ENCODE results near the gene LGI4. TPM values are rescaled to one million over a fixed set of nuclear protein-coding genes. Genes with fewer than 3 reads are reported as not detected.

Gene LGI4
- total RNA-seq, 1 experiment from 2014 or later, result not detected

DNA sequence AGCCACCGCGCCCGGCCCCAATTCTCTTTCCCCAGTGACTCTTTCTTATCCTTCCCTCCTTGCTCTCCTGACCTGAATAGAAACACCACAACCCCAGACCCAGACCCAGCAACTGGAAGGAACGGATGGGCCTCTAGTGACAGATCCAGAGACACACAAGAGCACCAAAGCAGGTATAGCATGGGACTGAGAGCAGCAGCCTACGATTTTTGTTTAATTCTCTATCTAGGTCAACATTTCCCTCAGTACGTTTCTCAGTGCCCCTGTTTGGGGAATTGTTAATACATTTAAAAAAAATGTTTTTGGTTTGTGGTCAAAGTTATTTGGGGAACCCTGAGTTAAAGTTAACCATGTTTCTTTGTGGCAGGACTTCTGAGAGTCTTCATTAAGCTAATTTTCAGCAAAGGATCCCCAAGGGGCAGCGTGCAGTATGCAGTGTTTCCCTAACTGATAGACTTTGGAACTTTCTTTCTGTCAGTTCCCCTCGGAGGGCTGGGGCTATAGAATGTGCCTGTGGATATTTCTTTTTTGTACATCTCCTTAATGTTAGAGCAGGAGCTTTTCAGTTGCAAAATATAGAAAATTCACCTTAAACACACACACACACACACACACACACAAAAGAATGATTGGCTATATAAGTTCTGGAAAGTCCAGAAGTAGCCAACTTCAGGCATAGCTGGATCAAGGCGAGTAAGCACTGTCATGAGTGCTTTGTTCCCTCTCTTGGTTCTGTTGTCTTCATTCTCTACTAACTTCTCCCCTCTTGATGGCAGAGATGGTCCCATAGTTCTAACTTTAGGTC, 26.0 kb upstream of the LGI4 start:
- Histone ChIP-seq H3K27ac (ENCODE audit: low read depth, low read length, poor library complexity, severe bottlenecking) (no peak overlapping the region), H3K9me3 (ENCODE audit: low read depth, low read length, poor library complexity, severe bottlenecking) (peaks cover 4% of the 10 kb centered on the region), H3K4me1 (ENCODE audit: insufficient read depth, low read length, poor library complexity, severe bottlenecking) (no peaks in the 10 kb centered on the region), H3K36me3 (ENCODE audit: insufficient read depth, low read length, poor library complexity, severe bottlenecking) (no peaks in the 10 kb centered on the region), H3K4me3 (ENCODE audit: low read depth, low read length, poor library complexity, severe bottlenecking) (no peak overlapping the region), H3K27me3 (replicated peaks; ENCODE audit: insufficient read depth, low read depth, low read length, poor library complexity) (no peaks in the 10 kb centered on the region)
- DNase-seq (ENCODE audit: low spot score), result no peak
- POLR2A ChIA-PET (ENCODE audit: low non-redundant PET), result interaction anchor here (0.6 kb wide), 1 partner anchor 10 kb away, joined by 3 read pairs; no protein-coding TSS in a partner anchor
- no TSS peak for BruUV-seq (replicated peaks)
- intact Hi-C loops (cut with micrococcal nuclease; ENCODE audit: unreplicated experiment), result no loop called here
- TF ChIP-seq, protein P1, sequence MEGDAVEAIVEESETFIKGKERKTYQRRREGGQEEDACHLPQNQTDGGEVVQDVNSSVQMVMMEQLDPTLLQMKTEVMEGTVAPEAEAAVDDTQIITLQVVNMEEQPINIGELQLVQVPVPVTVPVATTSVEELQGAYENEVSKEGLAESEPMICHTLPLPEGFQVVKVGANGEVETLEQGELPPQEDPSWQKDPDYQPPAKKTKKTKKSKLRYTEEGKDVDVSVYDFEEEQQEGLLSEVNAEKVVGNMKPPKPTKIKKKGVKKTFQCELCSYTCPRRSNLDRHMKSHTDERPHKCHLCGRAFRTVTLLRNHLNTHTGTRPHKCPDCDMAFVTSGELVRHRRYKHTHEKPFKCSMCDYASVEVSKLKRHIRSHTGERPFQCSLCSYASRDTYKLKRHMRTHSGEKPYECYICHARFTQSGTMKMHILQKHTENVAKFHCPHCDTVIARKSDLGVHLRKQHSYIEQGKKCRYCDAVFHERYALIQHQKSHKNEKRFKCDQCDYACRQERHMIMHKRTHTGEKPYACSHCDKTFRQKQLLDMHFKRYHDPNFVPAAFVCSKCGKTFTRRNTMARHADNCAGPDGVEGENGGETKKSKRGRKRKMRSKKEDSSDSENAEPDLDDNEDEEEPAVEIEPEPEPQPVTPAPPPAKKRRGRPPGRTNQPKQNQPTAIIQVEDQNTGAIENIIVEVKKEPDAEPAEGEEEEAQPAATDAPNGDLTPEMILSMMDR (conservative IDR thresholded peaks at IDR 0.05; ENCODE audit: low read depth, low read length), result no peak
- TF ChIP-seq EZH2 (IDR thresholded peaks at IDR 0.05; ENCODE audit: borderline replicate concordance, low read depth, low read length, poor library complexity, severe bottlenecking), result no peak
- CTCF ChIA-PET, result no interaction called here

DNA sequence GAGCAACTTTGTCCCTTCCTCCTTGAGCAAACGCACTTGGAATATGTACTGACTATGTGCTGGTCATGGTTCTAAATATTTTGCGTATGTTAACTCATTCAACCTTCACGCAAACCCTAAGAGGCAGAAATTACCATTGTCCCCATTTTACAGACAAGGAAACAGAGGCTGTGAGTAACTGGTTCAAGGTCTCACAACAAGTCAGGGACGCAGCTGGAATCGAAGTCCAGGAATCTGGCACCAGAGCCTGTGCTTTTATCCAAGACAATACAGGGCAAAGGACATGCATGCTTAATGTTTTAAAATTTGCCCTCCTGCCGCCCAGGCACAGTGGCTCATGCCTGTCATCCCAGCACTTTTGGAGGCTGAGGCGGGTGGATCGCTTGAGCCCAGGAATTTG, 24.7 kb upstream of the LGI4 start:
- intact Hi-C loops (cut with micrococcal nuclease; ENCODE audit: unreplicated experiment), result loop anchor here (10.0 kb wide), 1 partner anchor 85 kb away; the partner anchor contains the start of gene LSR
- no peak for TF ChIP-seq EZH2 (IDR thresholded peaks at IDR 0.05; ENCODE audit: borderline replicate concordance, low read depth, low read length, poor library complexity, severe bottlenecking)
- TF ChIP-seq, protein P1 (conservative IDR thresholded peaks at IDR 0.05; ENCODE audit: low read depth, low read length), result no peak
- no peaks in the 10 kb centered on the region for H3K36me3 ChIP-seq (ENCODE audit: insufficient read depth, low read length, poor library complexity, severe bottlenecking)
- H3K27me3 ChIP-seq (replicated peaks; ENCODE audit: insufficient read depth, low read depth, low read length, poor library complexity), result peaks cover 11% of the 10 kb centered on the region
- BruUV-seq (replicated peaks), result no TSS peak
- ChIA-PET CTCF (no interaction called here), POLR2A (ENCODE audit: low non-redundant PET) (no interaction called here)
- DNase-seq (ENCODE audit: low spot score), result no peak
- no peak overlapping the region for H3K27ac ChIP-seq (ENCODE audit: low read depth, low read length, poor library complexity, severe bottlenecking)
- peaks cover 6% of the 10 kb centered on the region for H3K4me1 ChIP-seq (ENCODE audit: insufficient read depth, low read length, poor library complexity, severe bottlenecking)
- no peaks in the 10 kb centered on the region for H3K9me3 ChIP-seq (ENCODE audit: low read depth, low read length, poor library complexity, severe bottlenecking)
- no peak overlapping the region for H3K4me3 ChIP-seq (ENCODE audit: low read depth, low read length, poor library complexity, severe bottlenecking)

DNA sequence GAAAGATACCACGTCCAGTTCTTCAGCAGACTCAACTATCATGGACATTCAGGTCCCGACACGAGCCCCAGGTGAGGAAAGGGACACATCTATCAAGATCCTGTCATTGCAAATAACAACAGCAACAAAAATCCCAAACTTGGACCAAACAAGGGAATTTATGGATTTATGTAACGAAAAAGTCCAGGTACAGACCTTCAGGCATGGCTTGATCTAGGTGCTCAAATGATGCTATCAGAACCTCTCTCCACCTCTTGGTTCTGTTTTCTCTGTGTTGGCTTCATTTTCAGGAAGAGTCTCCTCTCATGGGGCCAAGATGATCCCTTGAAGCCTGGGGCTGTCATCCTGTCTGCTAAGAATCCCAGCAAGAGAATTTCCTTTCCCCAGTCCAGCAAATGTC, 22.6 kb upstream of the LGI4 start:
- Histone ChIP-seq H3K36me3 (ENCODE audit: insufficient read depth, low read length, poor library complexity, severe bottlenecking) (no peaks in the 10 kb centered on the region), H3K4me3 (ENCODE audit: low read depth, low read length, poor library complexity, severe bottlenecking) (no peak overlapping the region), H3K27me3 (replicated peaks; ENCODE audit: insufficient read depth, low read depth, low read length, poor library complexity) (peaks cover 25% of the 10 kb centered on the region), H3K27ac (ENCODE audit: low read depth, low read length, poor library complexity, severe bottlenecking) (no peak overlapping the region), H3K9me3 (ENCODE audit: low read depth, low read length, poor library complexity, severe bottlenecking) (no peaks in the 10 kb centered on the region), H3K4me1 (ENCODE audit: insufficient read depth, low read length, poor library complexity, severe bottlenecking) (peaks cover 6% of the 10 kb centered on the region)
- CTCF ChIA-PET, result no interaction called here
- POLR2A ChIA-PET (ENCODE audit: low non-redundant PET), result no interaction called here
- no TSS peak for BruUV-seq (replicated peaks)
- intact Hi-C loops (cut with micrococcal nuclease; ENCODE audit: unreplicated experiment), result loop anchor here (10.0 kb wide), 1 partner anchor 87 kb away; the partner anchor contains the start of gene LSR
- no peak for TF ChIP-seq EZH2 (IDR thresholded peaks at IDR 0.05; ENCODE audit: borderline replicate concordance, low read depth, low read length, poor library complexity, severe bottlenecking)
- TF ChIP-seq, protein P1 (conservative IDR thresholded peaks at IDR 0.05; ENCODE audit: low read depth, low read length), result no peak
- no peak for DNase-seq (ENCODE audit: low spot score)

Data from A673 (cell line).